GM12878 (cell line): ENCODE results near the gene RANBP9.

Experiments
- CTCF ChIP-seq, 3 experiments: IDR thresholded peaks in 2 of 3; conservative IDR thresholded peaks in 1 of 3; 2 replicates each; pipeline ENCODE4 v1.5.1; 2011; ENCODE audit warnings: low read depth in 3 of 3, low read length in 3 of 3, mild to moderate bottlenecking in 3 of 3, control low read depth in 2 of 3, moderate library complexity in 2 of 3, inconsistent platforms in 1 of 3, mixed read lengths in 1 of 3; ENCODE audit not compliant: control insufficient read depth in 2 of 3, insufficient read depth in 1 of 3; ENCODE audit errors: extremely low read depth in 1 of 3
- POLR2AphosphoS5 ChIP-seq: IDR thresholded peaks from 2 replicates; pipeline ENCODE4 v1.6.1; 2011; ENCODE audit warnings: mild to moderate bottlenecking, low read length, inconsistent platforms
- RAD21 ChIP-seq: IDR thresholded peaks from 2 replicates; pipeline ENCODE4 v1.6.1; 2011; ENCODE audit warnings: mild to moderate bottlenecking, low read depth, low read length, moderate library complexity; ENCODE audit not compliant: insufficient read depth
- RB1 ChIP-seq: fragments of 450-650 bp; formaldehyde crosslinking; IDR thresholded peaks from 2 replicates; pipeline ENCODE4 v1.6.1; 2017; ENCODE audit warnings: mild to moderate bottlenecking, borderline replicate concordance
- TCF7 ChIP-seq: IDR thresholded peaks from 2 replicates; pipeline ENCODE4 v1.6.1; 2014; ENCODE audit warnings: antibody characterized with exemption, borderline replicate concordance

GRCh38 chr6:13572951-13573654, 138.5 kb downstream of the RANBP9 start:
- TF ChIP-seq RAD21: no peak
- TF ChIP-seq RB1: no peak
- TF ChIP-seq TCF7: no peak
- no peak for TF ChIP-seq CTCF (IDR thresholded peaks at IDR 0.05 in 2 of 3, conservative IDR thresholded peaks at IDR 0.05 in 1 of 3; ENCODE audit: control insufficient read depth in 2 of 3, extremely low read depth in 1 of 3, insufficient read depth in 1 of 3, low read depth in 3 of 3, low read length in 3 of 3)
- no peak for TF ChIP-seq POLR2AphosphoS5
